AG04449 (cell line): ENCODE measurements around the gene FCHSD2.

Source experiments
- CTCF ChIA-PET: fragments of 350-600 bp; formaldehyde crosslinking; extraction: SDS; loops from one replicate; lab custom pipeline; 2021; ENCODE audit warnings: antibody characterized with exemption; lab: Yijun Ruan, JAX
- POLR2A ChIA-PET: fragments of 400-600, 350-600 bp; formaldehyde crosslinking; extraction: SDS; loops from one replicate; lab custom pipeline; 2020; ENCODE audit warnings: antibody characterized with exemption, inconsistent platforms; lab: Yijun Ruan, JAX
- DNase-seq: peaks from one replicate; pipeline ENCODE4 v3.0.0-alpha.2; 2010; ENCODE audit warnings: low read depth, low spot score
- H3K4me3 ChIP-seq: 2 replicates; pipeline ENCODE4 v1.5.1; 2011; ENCODE audit warnings: low read depth, mild to moderate bottlenecking, control low read depth, low read length
- TF ChIP-seq, protein P1 (sequence below): IDR thresholded peaks from one replicate; pipeline ENCODE4 v1.5.1; 2011; ENCODE audit warnings: mild to moderate bottlenecking, moderate library complexity, low read length, control low read depth, inconsistent platforms; ENCODE audit not compliant: insufficient read depth; ENCODE audit errors: missing control alignments

The FCHSD2 gene

DNA sequence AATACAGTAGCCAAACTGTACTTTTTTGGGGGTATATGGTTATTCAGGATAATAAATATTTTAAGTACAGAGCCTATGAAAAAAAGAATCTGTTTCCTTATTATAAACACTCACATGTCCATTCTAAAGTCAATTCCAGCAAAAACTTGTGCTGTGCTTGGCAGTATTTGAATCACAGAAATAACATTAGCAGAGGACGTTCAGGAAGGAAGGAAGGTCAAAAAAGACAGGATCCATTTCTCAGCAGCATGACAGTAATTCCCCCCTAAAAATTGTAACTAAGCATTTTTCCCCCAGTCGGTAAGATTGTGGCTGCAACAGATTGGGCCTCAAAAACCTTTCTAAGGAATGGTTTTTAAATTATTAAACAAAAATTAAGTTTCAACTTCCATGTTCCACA is 203.1 kb downstream of the FCHSD2 start:
- H3K4me3 ChIP-seq, result no peak overlapping the region
- DNase-seq, result no peak
- POLR2A ChIA-PET, result no interaction called here
- CTCF ChIA-PET, result no interaction called here
- TF ChIP-seq, protein P1, sequence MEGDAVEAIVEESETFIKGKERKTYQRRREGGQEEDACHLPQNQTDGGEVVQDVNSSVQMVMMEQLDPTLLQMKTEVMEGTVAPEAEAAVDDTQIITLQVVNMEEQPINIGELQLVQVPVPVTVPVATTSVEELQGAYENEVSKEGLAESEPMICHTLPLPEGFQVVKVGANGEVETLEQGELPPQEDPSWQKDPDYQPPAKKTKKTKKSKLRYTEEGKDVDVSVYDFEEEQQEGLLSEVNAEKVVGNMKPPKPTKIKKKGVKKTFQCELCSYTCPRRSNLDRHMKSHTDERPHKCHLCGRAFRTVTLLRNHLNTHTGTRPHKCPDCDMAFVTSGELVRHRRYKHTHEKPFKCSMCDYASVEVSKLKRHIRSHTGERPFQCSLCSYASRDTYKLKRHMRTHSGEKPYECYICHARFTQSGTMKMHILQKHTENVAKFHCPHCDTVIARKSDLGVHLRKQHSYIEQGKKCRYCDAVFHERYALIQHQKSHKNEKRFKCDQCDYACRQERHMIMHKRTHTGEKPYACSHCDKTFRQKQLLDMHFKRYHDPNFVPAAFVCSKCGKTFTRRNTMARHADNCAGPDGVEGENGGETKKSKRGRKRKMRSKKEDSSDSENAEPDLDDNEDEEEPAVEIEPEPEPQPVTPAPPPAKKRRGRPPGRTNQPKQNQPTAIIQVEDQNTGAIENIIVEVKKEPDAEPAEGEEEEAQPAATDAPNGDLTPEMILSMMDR, result no peak

DNA sequence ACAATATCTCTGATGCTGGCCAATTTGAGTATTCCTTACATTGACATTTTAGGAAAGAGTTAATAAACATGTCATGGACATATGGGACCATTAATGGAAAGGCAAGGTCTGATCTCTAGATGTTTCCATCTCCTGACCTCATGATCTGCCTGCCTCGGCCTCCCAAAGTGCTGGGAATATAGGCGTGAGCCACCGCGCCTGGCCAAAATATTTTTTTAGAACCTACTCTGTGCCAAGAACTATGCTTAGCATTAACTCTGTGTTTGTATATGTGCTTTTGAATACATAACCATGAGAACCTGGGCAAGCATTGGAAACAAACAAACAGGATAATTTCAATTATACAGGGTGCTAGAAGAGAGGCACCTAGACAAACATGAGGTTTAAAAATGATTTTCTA is 204.7 kb downstream of the FCHSD2 start:
- ChIA-PET POLR2A (interaction anchor here (0.6 kb wide), 1 partner anchor 76 kb away, joined by 3 read pairs; no protein-coding TSS in a partner anchor), CTCF (interaction anchor here (0.9 kb wide), 1 partner anchor 143 kb away, joined by 3 read pairs; the partner anchor contains the start of gene STARD10)
- TF ChIP-seq, protein P1, result no peak
- no peak overlapping the region for H3K4me3 ChIP-seq
- DNase-seq, result no peak

DNA sequence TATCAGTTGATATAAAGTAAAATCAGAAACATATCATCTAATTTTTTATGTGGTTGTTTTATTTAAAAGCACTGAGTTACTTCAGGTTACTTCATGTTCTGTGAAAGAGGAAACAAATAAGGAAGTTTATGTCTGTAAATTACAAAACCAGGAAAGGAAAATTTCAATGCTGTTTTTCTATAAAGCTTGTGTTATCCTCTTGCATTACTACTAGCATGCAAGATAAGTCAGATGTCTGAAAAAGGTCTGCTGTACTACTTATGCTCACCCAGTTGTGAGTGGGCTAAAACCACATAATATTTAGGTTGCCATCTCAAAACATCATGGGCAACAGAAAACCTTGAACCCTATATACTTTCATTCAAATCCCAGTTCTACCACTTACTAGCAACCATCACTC is 206.4 kb downstream of the FCHSD2 start:
- ChIA-PET POLR2A (no interaction called here), CTCF (interaction anchor here (0.6 to 1.2 kb wide), 3 partner anchors 10 to 80 kb away, joined by 3 read pairs; no protein-coding TSS in a partner anchor)
- TF ChIP-seq, protein P1, result no peak
- no peak for DNase-seq
- H3K4me3 ChIP-seq, result no peak overlapping the region

DNA sequence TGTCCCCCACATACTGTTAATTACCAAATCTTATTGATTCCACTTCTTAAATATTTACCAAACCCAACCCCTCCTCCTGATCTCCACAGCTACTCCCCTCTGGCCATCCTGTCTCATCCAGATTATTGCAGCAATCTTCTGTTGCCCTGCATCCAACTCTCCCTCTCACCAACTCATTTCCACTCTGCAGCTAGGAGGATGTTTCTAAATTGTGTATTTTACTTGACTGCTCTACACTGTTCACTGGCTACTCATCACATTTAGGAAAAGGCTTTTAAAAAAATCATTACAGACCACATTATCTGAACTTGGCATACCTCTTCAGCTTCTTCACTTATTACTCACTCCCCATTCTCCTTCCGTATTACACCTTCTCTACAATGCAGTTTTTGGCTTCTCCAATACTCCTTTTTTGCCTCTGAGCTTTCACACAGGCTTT is 210.0 kb downstream of the FCHSD2 start:
- DNase-seq, result no peak
- CTCF ChIA-PET, result interaction anchor here (1.5 kb wide), 1 partner anchor 232 kb away, joined by 3 read pairs; no protein-coding TSS in a partner anchor

DNA sequence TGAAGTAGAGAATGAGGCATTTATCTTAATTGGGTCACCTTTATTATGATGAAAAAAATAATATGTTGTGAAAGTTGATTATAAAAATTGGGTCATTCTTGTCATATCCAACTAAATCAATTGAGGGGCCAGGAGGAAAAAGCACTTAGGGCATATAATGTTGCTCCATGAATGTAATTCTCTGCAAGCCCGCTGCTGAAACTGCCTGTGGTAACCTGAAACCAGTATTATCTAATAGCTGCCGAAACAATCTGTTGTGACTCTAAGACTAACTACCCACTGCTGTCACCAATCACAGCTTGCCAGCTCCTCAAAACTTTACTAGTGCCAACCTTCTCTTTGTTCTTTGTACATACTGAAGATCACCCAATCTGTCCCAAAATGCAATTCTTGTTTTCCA is 212.1 kb downstream of the FCHSD2 start:
- ChIA-PET POLR2A (no interaction called here), CTCF (interaction anchor here (1.0 to 2.2 kb wide), 3 partner anchors 11 to 249 kb away, joined by 3 to 9 read pairs (median 4); no protein-coding TSS in a partner anchor)
- TF ChIP-seq, protein P1, result no peak

More for the DNA sequence above, 210.0 kb downstream of the FCHSD2 start:
- TF ChIP-seq, protein P1, result no peak
- no peak overlapping the region for H3K4me3 ChIP-seq
- POLR2A ChIA-PET, result no interaction called here

DNA sequence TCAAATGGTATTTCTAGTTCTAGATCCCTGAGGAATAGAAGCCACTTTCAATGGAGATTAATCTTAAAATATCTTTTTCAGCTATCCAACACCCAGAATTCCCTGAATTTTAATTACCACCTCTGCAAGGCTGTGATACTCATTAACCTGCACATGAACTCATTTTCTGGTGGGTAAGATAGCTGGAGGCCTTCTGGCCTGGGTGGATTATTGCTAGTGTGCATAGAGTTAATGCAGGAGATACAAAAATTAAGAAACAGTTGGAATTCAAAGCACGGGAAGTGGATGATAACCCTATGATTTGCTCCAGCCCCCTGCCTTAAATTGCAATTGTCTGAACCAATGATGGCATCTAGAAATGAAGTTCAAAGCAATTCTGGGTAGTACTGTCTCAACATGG is 212.9 kb downstream of the FCHSD2 start:
- ChIA-PET CTCF (interaction anchor here (1.0 to 2.2 kb wide), 3 partner anchors 10 to 250 kb away, joined by 3 to 9 read pairs (median 4); partner anchors contain the start of gene FCHSD2), POLR2A (no interaction called here)
- DNase-seq, result no peak
- TF ChIP-seq, protein P1, result no peak
- H3K4me3 ChIP-seq, result no peak overlapping the region

More for the DNA sequence above, 212.1 kb downstream of the FCHSD2 start:
- no peak overlapping the region for H3K4me3 ChIP-seq
- no peak for DNase-seq
